HepG2 (cell line): Measurements from ENCODE around the gene TAS1R1. TPM values are rescaled to one million over a fixed set of nuclear protein-coding genes. Genes with fewer than 3 reads are reported as not detected.

ENCODE experiments used
- ELF1 ChIP-seq: sonication (generic); formaldehyde crosslinking; IDR thresholded peaks from 2 replicates; pipeline ENCODE4 v1.4.0; 2020; ENCODE audit warnings: missing genetic modification reagents
- HHEX ChIP-seq: IDR thresholded peaks from 2 replicates; pipeline ENCODE4 v1.6.1; 2016; ENCODE audit warnings: control low read depth
- HIVEP1 ChIP-seq: sonication (generic); formaldehyde crosslinking; IDR thresholded peaks from 2 replicates; pipeline ENCODE4 v1.4.0; 2020; ENCODE audit warnings: mild to moderate bottlenecking, missing genetic modification reagents
- KDM2A ChIP-seq: sonication (generic); formaldehyde crosslinking; IDR thresholded peaks from 2 replicates; pipeline ENCODE4 v1.4.0; 2020; ENCODE audit warnings: low read depth, missing genetic modification reagents, borderline replicate concordance
- KMT2B ChIP-seq: IDR thresholded peaks from 2 replicates; pipeline ENCODE4 v1.6.1; 2016; ENCODE audit warnings: missing genetic modification reagents, missing compliant biosample characterization
- LBX2 ChIP-seq: sonication (generic); formaldehyde crosslinking; IDR thresholded peaks from 2 replicates; pipeline ENCODE4 v1.5.0; 2020; ENCODE audit warnings: missing genetic modification reagents, mild to moderate bottlenecking, borderline replicate concordance
- NRL ChIP-seq: sonication (generic); formaldehyde crosslinking; IDR thresholded peaks from 2 replicates; pipeline ENCODE4 v1.5.0; 2020; ENCODE audit warnings: missing genetic modification reagents, mild to moderate bottlenecking, moderate library complexity, borderline replicate concordance
- REPIN1 ChIP-seq: sonication (generic); formaldehyde crosslinking; IDR thresholded peaks from 2 replicates; pipeline ENCODE4 v1.8.0; 2022; ENCODE audit warnings: missing genetic modification reagents, low read depth, mild to moderate bottlenecking, borderline replicate concordance
- SETDB1 ChIP-seq: sonication (generic); formaldehyde crosslinking; IDR thresholded peaks from 2 replicates; pipeline ENCODE4 v1.5.1; 2020; ENCODE audit warnings: missing genetic modification reagents, mild to moderate bottlenecking, borderline replicate concordance
- SIN3A ChIP-seq: IDR thresholded peaks from 2 replicates; pipeline ENCODE4 v1.6.1; 2011; ENCODE audit warnings: low read depth, mild to moderate bottlenecking, control low read depth, low read length, borderline replicate concordance
- SNAPC2 ChIP-seq: sonication (generic); formaldehyde crosslinking; IDR thresholded peaks from 2 replicates; pipeline ENCODE4 v1.8.1; 2022; ENCODE audit warnings: mild to moderate bottlenecking, missing genetic modification reagents
- SRSF4 ChIP-seq: fragments of 200-400 bp; formaldehyde crosslinking; IDR thresholded peaks from one replicate; pipeline ENCODE4 v1.6.1; 2018; ENCODE audit warnings: mild to moderate bottlenecking, low read depth, low read length, moderate library complexity; ENCODE audit not compliant: poor library complexity, severe bottlenecking
- YY1 ChIP-seq: IDR thresholded peaks from 2 replicates; pipeline ENCODE4 v1.6.1; 2011; ENCODE audit warnings: low read length, low read depth, moderate library complexity, mild to moderate bottlenecking; ENCODE audit not compliant: insufficient read depth, insufficient replicate concordance
- ZBTB33 ChIP-seq: sonication (generic); formaldehyde crosslinking; IDR thresholded peaks from 2 replicates; pipeline ENCODE4 v1.4.0; 2020; ENCODE audit warnings: missing genetic modification reagents
- ZBTB8A ChIP-seq: sonication (generic); formaldehyde crosslinking; IDR thresholded peaks from 2 replicates; pipeline ENCODE4 v1.4.0; 2020; ENCODE audit warnings: mild to moderate bottlenecking, low read depth, missing genetic modification reagents, borderline replicate concordance
- ZFYVE20 ChIP-seq: sonication (generic); formaldehyde crosslinking; IDR thresholded peaks from 2 replicates; pipeline ENCODE4 v1.8.0; 2023; ENCODE audit warnings: low read depth, mild to moderate bottlenecking, moderate library complexity, missing genetic modification reagents, borderline replicate concordance
- ZHX2 ChIP-seq, 2 experiments: sonication (generic) in 1 of 2; formaldehyde crosslinking in 1 of 2; IDR thresholded peaks; 2 replicates each; pipeline versions ENCODE4 v1.6.1 to v1.9.0; 2014 to 2022; ENCODE audit warnings: antibody characterized with exemption in 1 of 2, borderline replicate concordance in 1 of 2, inconsistent platforms in 1 of 2, low read depth in 1 of 2, missing genetic modification reagents in 1 of 2
- ZNF713 ChIP-seq: sonication (generic); formaldehyde crosslinking; IDR thresholded peaks from 2 replicates; pipeline ENCODE4 v1.4.0; 2020; ENCODE audit warnings: mild to moderate bottlenecking, missing genetic modification reagents
- ZNF780A ChIP-seq: sonication (generic); formaldehyde crosslinking; IDR thresholded peaks from 2 replicates; pipeline ENCODE4 v1.8.0; 2022; ENCODE audit warnings: mild to moderate bottlenecking, missing genetic modification reagents, moderate library complexity
- polyA plus RNA-seq, 8 experiments: library from polyadenylated mRNA; depleted of rRNA in 3 of 8; stranded (reverse) in 7 of 8; unstranded in 1 of 8; fragments of >200 nt; fragmentation: Illumina TruSeq in 4 of 8; extraction: Trizol in 4 of 8; gene quantifications; 2 replicates each; pipeline versions ENCODE4 v1.2.1 to v1.2.3, GENCODE V29; 2011 to 2016; ENCODE audit warnings: low read depth in 4 of 8, missing spikeins in 1 of 8, mixed read lengths in 1 of 8; ENCODE audit not compliant: insufficient read depth in 1 of 8
- total RNA-seq, 5 experiments: library from RNA; depleted of rRNA; stranded (reverse); fragments of >200 nt; fragmentation: Illumina TruSeq; extraction: Trizol; gene quantifications; 2 replicates each; pipeline ENCODE4 v1.2.3, GENCODE V29; 2016; ENCODE audit warnings: low read depth in 1 of 5

TAS1R1 gene
- total and polyA plus RNA-seq, 2 of the 13 experiments (the other 11 are each of a cell fraction or from before 2014, with no cell fraction given) = 1.4 to 1.6 TPM

- TF ChIP-seq HHEX (CRISPR knock-in tag) (no peak), ELF1 (peak; percentile 70), ZFYVE20 (no peak), ZHX2 (IDR thresholded peaks at IDR 0.05; ENCODE audit: low read depth) (peak; percentile 83), ZHX2 (CRISPR knock-in tag; IDR thresholded peaks at IDR 0.05; ENCODE audit: borderline replicate concordance) (0 out of 2 replicates have a peak, but pooled peaks have one; percentile 73), SIN3A (peak; percentile 84; the same call in 1 of the 2 replicates), ZNF780A (no peak), NRL (CRISPR knock-in tag) (0 out of 2 replicates have a peak, but pooled peaks have one; percentile 24), SNAPC2 (CRISPR knock-in tag) (no peak), REPIN1 (CRISPR knock-in tag) (peak; percentile 53), ZNF713 (no peak), KMT2B (CRISPR knock-in tag) (peak; percentile 78; the same call in 1 of the 2 replicates), SRSF4 (no peak), ZBTB8A (CRISPR knock-in tag) (no peak), ZBTB33 (CRISPR knock-in tag) (peak; percentile 64; the same call in 1 of the 2 replicates), HIVEP1 (CRISPR knock-in tag) (peak; percentile 81), KDM2A (CRISPR knock-in tag) (peak; percentile 93), YY1 (peak; percentile 97), SETDB1 (CRISPR knock-in tag) (no peak), LBX2 (CRISPR knock-in tag) (peak; percentile 73; the same call in 1 of the 2 replicates)
These were observed 838 bp upstream of the TAS1R1 start, which contains the start of gene NOL9 (continued) for GRCh38 chr1:6554031-6554906.
